Right renal cortex interstitium (tissue), 3 donors: ENCODE measurements around the gene MPRIP. TPM values are rescaled to one million over a fixed set of nuclear protein-coding genes. Genes with fewer than 3 reads are reported as not detected.
"Not testable (repeated sequence)": the region's sequence is repeated elsewhere in the genome, so short reads cannot be mapped to it uniquely, and the experiment has no call there.

Source experiments
- DNase-seq, 3 donors: peaks; one replicate each; pipeline ENCODE4 v3.0.0-alpha.2; 2013; ENCODE audit warnings: low read depth in 3 of 3, low spot score in 2 of 3
- polyA plus RNA-seq, 3 donors: library from polyadenylated mRNA; unstranded; fragments of 120-200 nt; gene quantifications; one replicate each; pipeline ENCODE4 v1.2.1, GENCODE V29; 2013; ENCODE audit not compliant: insufficient read length in 3 of 3

Gene MPRIP
- 100 to 1,000 TPM; 129 to 172 (median 171) TPM for polyA plus RNA-seq

GRCh38 chr17:17042384-17042736, at the start of gene MPRIP:
Gene MPRIP, plus strand, starts transcription at chr17:17042457. Its CDS starts 392 bp downstream, at chr17:17042849.
- DNase-seq: no peak

DNA sequence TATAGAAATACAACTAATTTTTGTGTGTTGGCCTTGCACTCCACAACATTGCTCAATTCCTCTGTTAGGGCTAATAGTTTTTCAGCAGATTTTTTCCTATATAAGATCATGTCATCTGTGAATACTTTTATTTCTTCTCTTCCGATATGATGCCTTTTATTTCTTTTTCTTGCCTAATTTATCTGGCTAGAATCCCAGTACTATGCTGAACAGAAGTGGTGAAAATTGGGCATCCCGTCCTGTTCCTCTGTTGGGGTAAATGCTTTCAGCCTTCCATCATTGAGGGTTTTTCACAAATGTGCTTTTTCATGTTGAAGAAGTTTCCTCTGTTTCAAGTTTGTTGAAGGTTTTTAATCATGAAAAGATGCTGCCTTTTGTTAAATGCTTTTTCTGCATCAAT, 47.6 kb upstream of the MPRIP start:
- no peak for DNase-seq

GRCh38 chr17:16995930-16996329, 46.3 kb upstream of the MPRIP start:
- no peak for DNase-seq

DNA sequence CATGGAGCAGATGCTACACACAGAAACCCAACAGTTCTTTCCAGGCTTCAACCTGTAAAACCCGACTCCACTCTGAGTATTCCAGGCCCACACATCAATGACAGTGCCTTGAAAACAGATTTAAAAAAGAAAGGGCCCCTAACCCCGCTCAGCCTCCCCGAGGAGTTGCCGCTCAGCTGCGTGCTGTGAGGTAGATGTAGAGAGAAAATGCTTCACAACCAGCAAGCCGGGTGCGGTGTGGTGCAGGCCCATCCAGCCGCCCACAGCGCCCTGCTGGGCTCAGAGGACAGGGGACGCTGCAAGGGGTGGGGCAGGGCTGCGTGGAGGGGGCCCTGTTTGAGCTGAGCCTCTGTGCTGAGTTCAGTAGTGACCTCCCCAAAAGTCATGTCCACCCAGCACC, 45.5 kb upstream of the MPRIP start:
- not testable (repeated sequence) for DNase-seq

GRCh38 chr17:16997514-16998429, 44.5 kb upstream of the MPRIP start:
- no peak for DNase-seq

DNA sequence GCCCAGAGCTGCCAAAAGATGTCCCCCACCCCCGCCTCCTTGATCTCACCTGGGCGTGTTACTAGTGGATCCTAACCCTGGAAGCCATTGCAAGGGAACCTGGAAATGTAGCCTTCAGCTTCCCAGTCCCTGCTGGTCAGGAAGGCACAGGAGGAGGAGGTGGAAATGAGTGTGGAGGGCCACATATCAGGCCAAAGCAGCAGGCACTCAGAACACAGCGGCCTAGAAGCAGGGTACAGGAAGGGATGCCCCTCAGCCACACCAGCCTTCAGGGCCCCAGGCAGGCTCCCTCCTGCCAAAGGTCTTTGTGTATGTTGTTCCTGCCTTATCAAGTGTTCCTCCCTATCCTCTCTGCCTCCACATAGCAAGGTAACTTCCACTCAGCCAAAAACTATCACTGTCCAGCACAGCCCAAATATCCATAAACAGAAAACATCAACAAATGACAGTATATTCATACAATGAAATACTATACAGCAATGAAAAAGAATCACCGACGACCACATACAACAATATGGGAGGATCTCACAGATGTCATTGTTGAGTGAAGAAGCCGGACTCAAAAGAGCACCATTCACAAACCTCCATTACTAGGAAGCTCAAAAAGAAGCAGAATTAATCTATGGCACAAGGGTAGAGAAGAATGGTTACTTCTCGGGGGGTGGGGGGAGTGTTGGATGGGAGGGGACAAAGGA, 42.2 kb upstream of the MPRIP start:
- no peak for DNase-seq

GRCh38 chr17:17001076-17001777, 41.0 kb upstream of the MPRIP start:
- DNase-seq: no peak

DNA sequence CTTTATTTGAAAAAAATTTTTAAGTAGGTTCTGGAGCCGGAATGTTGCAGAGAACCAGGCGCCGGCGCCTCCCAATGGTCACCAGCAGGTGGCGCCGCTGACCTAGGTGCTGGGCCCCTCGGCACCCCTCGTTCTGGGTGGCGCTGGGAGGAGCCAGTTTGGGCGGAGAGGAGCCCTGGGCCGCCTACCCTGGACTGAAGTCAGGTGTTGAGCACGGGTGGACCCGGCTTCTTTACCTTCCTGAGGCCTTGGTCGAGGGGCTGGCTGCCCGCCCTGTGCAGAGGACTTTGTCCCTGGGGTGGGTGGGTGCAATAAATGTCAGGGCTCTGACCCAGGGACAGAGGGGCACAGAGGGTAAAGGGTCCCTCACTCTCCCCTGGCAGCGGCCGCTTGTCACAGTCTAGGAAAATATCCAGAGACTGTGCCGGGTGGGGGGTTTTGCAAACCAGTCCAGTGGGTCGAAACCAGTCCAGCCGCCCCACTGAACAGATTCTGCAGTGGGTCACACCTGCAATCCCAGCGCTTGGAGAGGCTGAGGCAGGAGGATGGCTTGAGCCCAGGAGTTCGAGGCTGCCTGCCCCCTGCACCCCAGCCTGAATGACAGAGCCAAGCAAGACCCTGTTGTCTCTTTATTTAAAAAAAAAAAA, 40.3 kb upstream of the MPRIP start:
- DNase-seq: peak in 2 of 3 donors; percentile 41 to 49

- not testable (repeated sequence) for DNase-seq
Observed at GRCh38 chr17:17002731-17003715, 39.2 kb upstream of the MPRIP start.

DNA sequence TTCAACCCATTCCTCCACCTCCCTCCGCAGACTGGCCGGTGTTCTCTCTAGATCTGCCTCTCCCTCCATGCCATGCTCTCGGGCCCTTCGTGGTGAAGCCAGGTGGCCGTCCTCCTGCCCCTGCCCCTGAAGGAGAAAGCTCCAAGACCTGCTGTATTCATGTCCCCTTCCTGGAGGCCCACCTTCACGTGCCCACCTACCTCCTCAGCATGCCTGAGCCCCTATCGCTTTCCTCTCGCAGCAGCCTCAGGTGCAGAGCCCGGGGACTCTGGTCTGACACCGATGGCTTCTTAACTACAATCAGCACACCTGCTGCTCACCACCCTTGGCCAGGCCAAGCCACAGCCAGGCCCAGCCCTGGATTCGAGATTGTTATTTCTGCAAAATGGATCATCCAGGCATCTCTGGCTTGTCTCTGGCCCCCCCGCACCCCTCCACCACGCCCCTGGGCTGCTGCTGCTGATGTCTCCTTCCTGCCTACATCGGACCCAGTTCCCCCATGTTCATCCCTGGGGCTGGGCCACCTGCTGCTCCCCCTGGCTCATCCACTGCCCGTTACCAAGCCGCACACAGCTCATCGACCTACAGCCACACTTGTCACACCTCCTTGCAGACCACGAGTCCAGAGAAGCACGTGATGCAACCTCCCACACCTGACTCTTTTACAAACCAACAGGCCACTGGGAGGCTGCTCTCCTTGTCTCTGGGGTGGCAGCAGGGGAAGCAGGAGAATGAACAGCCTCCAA, 37.8 kb upstream of the MPRIP start:
- no peak for DNase-seq

GRCh38 chr17:17004997-17005614, 37.2 kb upstream of the MPRIP start:
- DNase-seq: not testable (repeated sequence)

GRCh38 chr17:17007891-17008290, 34.4 kb upstream of the MPRIP start:
- DNase-seq: not testable (repeated sequence)

DNA sequence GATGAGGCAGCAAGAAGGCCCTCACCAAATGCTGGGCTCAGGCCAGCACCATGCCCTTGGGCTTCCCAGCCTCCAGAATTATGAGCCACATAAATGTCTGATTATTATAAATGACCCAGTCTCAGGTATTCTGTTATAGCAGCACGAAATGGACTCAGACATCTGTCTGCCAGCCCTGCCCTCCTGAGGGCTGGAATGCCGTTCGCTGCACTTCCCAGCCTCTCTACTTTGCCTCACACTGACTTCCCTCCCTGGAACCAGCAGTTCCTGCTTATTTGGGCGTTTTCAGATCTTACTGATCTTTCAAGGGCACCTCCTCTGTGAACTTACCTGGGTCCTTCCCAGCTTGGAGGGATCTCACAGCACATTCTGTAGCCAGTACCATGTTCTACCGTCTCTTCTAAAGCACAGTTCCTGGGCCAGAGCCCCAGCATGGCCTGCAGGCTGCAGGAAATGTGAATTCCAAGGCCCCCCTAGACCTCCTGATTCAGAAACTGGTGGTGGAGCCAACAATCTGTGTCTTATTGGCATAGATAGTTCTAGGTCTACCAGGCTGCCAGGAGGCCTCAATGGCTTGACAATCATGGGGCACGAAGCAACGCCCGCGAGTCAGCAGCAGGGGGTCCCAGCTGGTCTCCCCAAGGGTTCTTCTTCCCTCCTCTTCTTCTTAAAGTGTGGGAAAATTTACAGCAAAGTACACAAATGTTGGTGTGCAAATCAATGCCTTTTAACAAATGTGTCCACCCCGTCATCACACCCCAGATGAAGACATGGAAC, 33.4 kb upstream of the MPRIP start:
- not testable (repeated sequence) for DNase-seq

- not testable (repeated sequence) for DNase-seq
Observed at GRCh38 chr17:17009972-17010371, 32.3 kb upstream of the MPRIP start.

GRCh38 chr17:17010545-17011034, 31.7 kb upstream of the MPRIP start:
- DNase-seq: not testable (repeated sequence)

GRCh38 chr17:17011043-17011907, 31.0 kb upstream of the MPRIP start:
- not testable (repeated sequence) for DNase-seq
